ENCODE data around the gene EBF4. TPM values are rescaled to one million over a fixed set of nuclear protein-coding genes. Genes with fewer than 3 reads are reported as not detected.

EBF4 gene
- total RNA-seq, 1 donor from 2014 or later, result 5.9 TPM

GRCh38 chr20:2757969-2758368 is 65.4 kb downstream of the EBF4 start:
- no peaks in the 10 kb centered on the region for H3K36me3 Mint-ChIP-seq (ENCODE audit: low read depth, unreplicated experiment)
- no peak for TF ChIP-seq CTCF (IDR thresholded peaks at IDR 0.05; ENCODE audit: unreplicated experiment)

GRCh38 chr20:2759143-2759542 is 66.6 kb downstream of the EBF4 start:
- Mint-ChIP-seq H3K27ac (ENCODE audit: unreplicated experiment) (no peak overlapping the region), H3K4me3 (ENCODE audit: unreplicated experiment) (no peak overlapping the region), H3K36me3 (ENCODE audit: low read depth, unreplicated experiment) (no peaks in the 10 kb centered on the region), H3K9me3 (ENCODE audit: unreplicated experiment) (no peaks in the 10 kb centered on the region), H3K27me3 (ENCODE audit: unreplicated experiment) (peaks cover 14% of the 10 kb centered on the region), H3K4me1 (ENCODE audit: unreplicated experiment) (peaks cover 6% of the 10 kb centered on the region)
- no peak for DNase-seq (ENCODE audit: low spot score)
- no peak for TF ChIP-seq CTCF (IDR thresholded peaks at IDR 0.05; ENCODE audit: unreplicated experiment)

More at GRCh38 chr20:2757969-2758368, 65.4 kb downstream of the EBF4 start:
- no peak for DNase-seq (ENCODE audit: low spot score)
- H3K9me3 Mint-ChIP-seq (ENCODE audit: unreplicated experiment), result no peaks in the 10 kb centered on the region
- H3K27me3 Mint-ChIP-seq (ENCODE audit: unreplicated experiment), result peaks cover 17% of the 10 kb centered on the region
- H3K27ac Mint-ChIP-seq (ENCODE audit: unreplicated experiment), result no peak overlapping the region
- H3K4me1 Mint-ChIP-seq (ENCODE audit: unreplicated experiment), result peaks cover 11% of the 10 kb centered on the region
- no peak overlapping the region for H3K4me3 Mint-ChIP-seq (ENCODE audit: unreplicated experiment)

GRCh38 chr20:2759603-2760296 is 67.2 kb downstream of the EBF4 start:
- Mint-ChIP-seq H3K4me1 (ENCODE audit: unreplicated experiment) (peaks cover 6% of the 10 kb centered on the region), H3K27me3 (ENCODE audit: unreplicated experiment) (peaks cover 9% of the 10 kb centered on the region), H3K9me3 (ENCODE audit: unreplicated experiment) (no peaks in the 10 kb centered on the region), H3K4me3 (ENCODE audit: unreplicated experiment) (no peak overlapping the region), H3K36me3 (ENCODE audit: low read depth, unreplicated experiment) (no peaks in the 10 kb centered on the region), H3K27ac (ENCODE audit: unreplicated experiment) (no peak overlapping the region)
- DNase-seq (ENCODE audit: low spot score), result no peak
- no peak for TF ChIP-seq CTCF (IDR thresholded peaks at IDR 0.05; ENCODE audit: unreplicated experiment)

GRCh38 chr20:2760297-2760951 is 67.8 kb downstream of the EBF4 start:
- Mint-ChIP-seq H3K36me3 (ENCODE audit: low read depth, unreplicated experiment) (no peaks in the 10 kb centered on the region), H3K4me3 (ENCODE audit: unreplicated experiment) (no peak overlapping the region), H3K4me1 (ENCODE audit: unreplicated experiment) (peaks cover 6% of the 10 kb centered on the region), H3K9me3 (ENCODE audit: unreplicated experiment) (no peaks in the 10 kb centered on the region), H3K27me3 (ENCODE audit: unreplicated experiment) (peaks cover 9% of the 10 kb centered on the region), H3K27ac (ENCODE audit: unreplicated experiment) (no peak overlapping the region)
- TF ChIP-seq CTCF (IDR thresholded peaks at IDR 0.05; ENCODE audit: unreplicated experiment), result no peak
- DNase-seq (ENCODE audit: low spot score), result no peak

GRCh38 chr20:2760952-2761305 is 68.3 kb downstream of the EBF4 start:
- no peak overlapping the region for H3K4me3 Mint-ChIP-seq (ENCODE audit: unreplicated experiment)
- peaks cover 6% of the 10 kb centered on the region for H3K4me1 Mint-ChIP-seq (ENCODE audit: unreplicated experiment)
- no peak overlapping the region for H3K27ac Mint-ChIP-seq (ENCODE audit: unreplicated experiment)
- peaks cover 9% of the 10 kb centered on the region for H3K27me3 Mint-ChIP-seq (ENCODE audit: unreplicated experiment)
- DNase-seq (ENCODE audit: low spot score), result no peak
- TF ChIP-seq CTCF (IDR thresholded peaks at IDR 0.05; ENCODE audit: unreplicated experiment), result no peak
- H3K9me3 Mint-ChIP-seq (ENCODE audit: unreplicated experiment), result no peaks in the 10 kb centered on the region
- H3K36me3 Mint-ChIP-seq (ENCODE audit: low read depth, unreplicated experiment), result no peaks in the 10 kb centered on the region

All from endothelial cell (in vitro differentiated cells).